Measurements from ENCODE around the gene PELO. TPM values are rescaled to one million over a fixed set of nuclear protein-coding genes. Genes with fewer than 3 reads are reported as not detected.

The PELO gene
- total RNA-seq, 1 experiment from 2014 or later: 21.5 TPM

- H3K9me3 ChIP-seq (ENCODE audit: insufficient read depth, low read depth): no peaks in the 10 kb centered on the region
- CTCF ChIA-PET: interaction anchor here (0.6 kb wide), 1 partner anchor 1744 kb away, joined by 4 read pairs; no protein-coding TSS in a partner anchor
These were observed 20.4 kb upstream of the PELO start for GRCh38 chr5:52767217-52767743.

GRCh38 chr5:52767766-52768480 is 19.8 kb upstream of the PELO start:
- ChIA-PET CTCF (interaction anchor here (0.6 kb wide), 1 partner anchor 1745 kb away, joined by 4 read pairs; no protein-coding TSS in a partner anchor), POLR2A (ENCODE audit: unreplicated experiment) (no interaction called here)
- H3K4me1 ChIP-seq (replicated peaks; ENCODE audit: insufficient read depth): no peaks in the 10 kb centered on the region
- intact Hi-C loops (cut with micrococcal nuclease; ENCODE audit: unreplicated experiment): no loop called here
- TF ChIP-seq CTCF (conservative IDR thresholded peaks at IDR 0.05): no peak
- TF ChIP-seq EZH2 (IDR thresholded peaks at IDR 0.05; ENCODE audit: low read depth): no peak
- H3F3A ChIP-seq (ENCODE audit: insufficient read depth, low read depth): no peaks in the 10 kb centered on the region
- no peaks in the 10 kb centered on the region for H3K36me3 ChIP-seq (ENCODE audit: low read depth)
- no peaks in the 10 kb centered on the region for H3K27me3 ChIP-seq (ENCODE audit: insufficient read depth, low read depth)
- H3K27ac ChIP-seq: no peak overlapping the region
- H3K79me2 ChIP-seq (ENCODE audit: low read depth): no peaks in the 10 kb centered on the region
- H4K20me1 ChIP-seq (ENCODE audit: insufficient read depth): no peaks in the 10 kb centered on the region
- H2AFZ ChIP-seq: no peak overlapping the region
- BruUV-seq (replicated peaks): no TSS peak
- H3K4me3 ChIP-seq: no peak overlapping the region
- DNase-seq: no peak
- no peaks in the 10 kb centered on the region for H3K9me3 ChIP-seq (ENCODE audit: insufficient read depth, low read depth)
- no peaks in the 10 kb centered on the region for H3K9me2 ChIP-seq (ENCODE audit: insufficient read depth)
- no peak overlapping the region for H3K4me2 ChIP-seq

More at GRCh38 chr5:52767217-52767743, 20.4 kb upstream of the PELO start:
- H3K4me2 ChIP-seq: no peak overlapping the region
- H3K79me2 ChIP-seq (ENCODE audit: low read depth): no peaks in the 10 kb centered on the region
- H2AFZ ChIP-seq: no peak overlapping the region
- no peak for DNase-seq
- H3K9me2 ChIP-seq (ENCODE audit: insufficient read depth): no peaks in the 10 kb centered on the region
- H3K27me3 ChIP-seq (ENCODE audit: insufficient read depth, low read depth): no peaks in the 10 kb centered on the region
- H3K4me1 ChIP-seq (replicated peaks; ENCODE audit: insufficient read depth): no peaks in the 10 kb centered on the region
- no peak overlapping the region for H3K27ac ChIP-seq
- no peaks in the 10 kb centered on the region for H3K36me3 ChIP-seq (ENCODE audit: low read depth)
- TF ChIP-seq EZH2 (IDR thresholded peaks at IDR 0.05; ENCODE audit: low read depth): no peak
- H3K4me3 ChIP-seq: no peak overlapping the region
- POLR2A ChIA-PET (ENCODE audit: unreplicated experiment): no interaction called here
- H4K20me1 ChIP-seq (ENCODE audit: insufficient read depth): no peaks in the 10 kb centered on the region
- no TSS peak for BruUV-seq (replicated peaks)
- intact Hi-C loops (cut with micrococcal nuclease; ENCODE audit: unreplicated experiment): no loop called here
- no peaks in the 10 kb centered on the region for H3F3A ChIP-seq (ENCODE audit: insufficient read depth, low read depth)

GRCh38 chr5:52769061-52769460 is 18.7 kb upstream of the PELO start:
- ChIA-PET CTCF (no interaction called here), POLR2A (ENCODE audit: unreplicated experiment) (no interaction called here)
- intact Hi-C loops (cut with micrococcal nuclease; ENCODE audit: unreplicated experiment): no loop called here
- H3K79me2 ChIP-seq (ENCODE audit: low read depth): no peaks in the 10 kb centered on the region
- no peaks in the 10 kb centered on the region for H3F3A ChIP-seq (ENCODE audit: insufficient read depth, low read depth)
- no peak for TF ChIP-seq CTCF (conservative IDR thresholded peaks at IDR 0.05)
- no peak for TF ChIP-seq EZH2 (IDR thresholded peaks at IDR 0.05; ENCODE audit: low read depth)
- H3K9me2 ChIP-seq (ENCODE audit: insufficient read depth): no peaks in the 10 kb centered on the region
- no peaks in the 10 kb centered on the region for H4K20me1 ChIP-seq (ENCODE audit: insufficient read depth)
- H3K4me2 ChIP-seq: no peak overlapping the region
- H3K36me3 ChIP-seq (ENCODE audit: low read depth): no peaks in the 10 kb centered on the region
- DNase-seq: no peak
- H3K4me1 ChIP-seq (replicated peaks; ENCODE audit: insufficient read depth): no peaks in the 10 kb centered on the region
- no peak overlapping the region for H3K27ac ChIP-seq
- no TSS peak for BruUV-seq (replicated peaks)
- H3K9me3 ChIP-seq (ENCODE audit: insufficient read depth, low read depth): no peaks in the 10 kb centered on the region
- no peaks in the 10 kb centered on the region for H3K27me3 ChIP-seq (ENCODE audit: insufficient read depth, low read depth)
- H3K4me3 ChIP-seq: no peak overlapping the region
- no peak overlapping the region for H2AFZ ChIP-seq

Measured in PC-9 (cell line).